MCF 10A (cell line): ENCODE measurements around the gene FGD4. TPM values are rescaled to one million over a fixed set of nuclear protein-coding genes. Genes with fewer than 3 reads are reported as not detected.

Experiments used
- BruUV-seq: library from RNA; stranded (reverse); fragments of 400-500 nt; replicated peaks from 2 replicates; lab custom pipeline; 2021; lab: Mats Ljungman, UMichigan
- CTCF ChIA-PET: fragments of 300-600 bp; sonication (Branson Sonifier 250); formaldehyde crosslinking; extraction: SDS; loops from one replicate; lab custom pipeline; 2021; ENCODE audit warnings: antibody characterized with exemption, inconsistent platforms; lab: Yijun Ruan, JAX
- POLR2A ChIA-PET: fragments of 300-600, 350-650 bp; sonication (Branson Sonifier 250); formaldehyde crosslinking; extraction: SDS; loops from one replicate; lab custom pipeline; 2020; ENCODE audit warnings: antibody characterized with exemption, inconsistent platforms; lab: Yijun Ruan, JAX
- DNase-seq: peaks from one replicate; pipeline ENCODE4 v3.0.0-alpha.2; 2018; ENCODE audit not compliant: unreplicated experiment
- H3K27ac Mint-ChIP-seq: one replicate; pipeline ENCODE4 v1.8.0; 2022; ENCODE audit warnings: mild to moderate bottlenecking, low read depth, mixed read lengths; ENCODE audit not compliant: unreplicated experiment
- H3K27me3 Mint-ChIP-seq: one replicate; pipeline ENCODE4 v1.8.0; 2022; ENCODE audit warnings: mixed read lengths; ENCODE audit not compliant: insufficient read depth, unreplicated experiment
- H3K36me3 Mint-ChIP-seq: one replicate; pipeline ENCODE4 v1.8.0; 2022; ENCODE audit warnings: mild to moderate bottlenecking, moderate library complexity, mixed read lengths; ENCODE audit not compliant: insufficient read depth, unreplicated experiment
- H3K4me1 Mint-ChIP-seq: one replicate; pipeline ENCODE4 v1.8.0; 2022; ENCODE audit warnings: mixed read lengths; ENCODE audit not compliant: insufficient read depth, unreplicated experiment
- H3K4me3 Mint-ChIP-seq: one replicate; pipeline ENCODE4 v1.8.0; 2022; ENCODE audit warnings: mild to moderate bottlenecking, moderate library complexity, mixed read lengths; ENCODE audit not compliant: unreplicated experiment
- H3K9me3 Mint-ChIP-seq: one replicate; pipeline ENCODE4 v1.8.0; 2022; ENCODE audit warnings: mixed read lengths; ENCODE audit not compliant: unreplicated experiment
- CTCF ChIP-seq: fragments of 200-600 bp; IDR thresholded peaks from one replicate; pipeline ENCODE4 v1.8.0; 2022; ENCODE audit warnings: antibody characterized with exemption, mild to moderate bottlenecking; ENCODE audit not compliant: unreplicated experiment
- intact Hi-C: fragments of 100-400 bp; cut with micrococcal nuclease; formaldehyde crosslinking; loops from 2 replicates; pipeline ENCODE4 v1.14.1; 2022
- total RNA-seq: library from RNA; stranded (reverse); gene quantifications from 2 replicates; pipeline ENCODE4 v1.2.3, GENCODE V29; 2022

Gene FGD4
- total RNA-seq, 1 experiment from 2014 or later = 34.7 TPM

GRCh38 chr12:32598688-32599087 lies 199.3 kb downstream of the FGD4 start:
- CTCF ChIA-PET = interaction anchor here (0.5 to 1.2 kb wide), 2 partner anchors 143 to 233 kb away, joined by 3 read pairs; no protein-coding TSS in a partner anchor

DNA sequence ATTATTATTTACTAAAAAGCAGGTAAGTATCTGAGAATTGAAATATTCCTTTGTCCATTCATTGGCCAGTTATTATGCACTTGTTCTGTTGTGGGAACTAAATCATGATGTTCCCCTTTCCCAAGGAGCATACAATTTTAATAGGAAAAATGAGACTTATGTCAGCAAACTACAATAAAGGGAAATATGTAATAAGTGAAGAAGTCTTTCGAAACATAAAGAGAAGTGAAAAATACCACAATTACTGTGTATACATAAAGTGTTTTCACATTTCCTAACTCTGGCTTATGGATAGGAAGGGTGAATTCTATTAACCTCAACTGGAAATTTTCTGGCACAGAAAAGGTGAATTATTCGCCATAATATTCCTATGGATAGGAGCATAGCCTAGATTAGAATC lies 201.3 kb downstream of the FGD4 start:
- no peaks in the 10 kb centered on the region for H3K27me3 Mint-ChIP-seq
- BruUV-seq = no TSS peak
- no peak overlapping the region for H3K27ac Mint-ChIP-seq
- peaks cover 16% of the 10 kb centered on the region for H3K4me1 Mint-ChIP-seq
- peaks cover 87% of the 10 kb centered on the region for H3K36me3 Mint-ChIP-seq
- intact Hi-C loops = no loop called here
- CTCF ChIA-PET = interaction anchor here (1.1 kb wide), 1 partner anchor 118 kb away, joined by 4 read pairs; no protein-coding TSS in a partner anchor
- TF ChIP-seq CTCF = no peak
- POLR2A ChIA-PET = no interaction called here
- no peak overlapping the region for H3K4me3 Mint-ChIP-seq
- DNase-seq = no peak
- H3K9me3 Mint-ChIP-seq = no peaks in the 10 kb centered on the region

More at GRCh38 chr12:32598688-32599087, 199.3 kb downstream of the FGD4 start:
- Mint-ChIP-seq H3K36me3 (peaks cover 84% of the 10 kb centered on the region), H3K27ac (peak overlapping the region; percentile 19), H3K4me3 (no peak overlapping the region), H3K4me1 (peaks cover 1% of the 10 kb centered on the region), H3K9me3 (no peaks in the 10 kb centered on the region), H3K27me3 (no peaks in the 10 kb centered on the region)
- POLR2A ChIA-PET = interaction anchor here (0.6 to 1.0 kb wide), 2 partner anchors 34 to 73 kb away, joined by 3 read pairs; no protein-coding TSS in a partner anchor
- no peak for TF ChIP-seq CTCF
- no peak for DNase-seq
- no TSS peak for BruUV-seq
- intact Hi-C loops = no loop called here

DNA sequence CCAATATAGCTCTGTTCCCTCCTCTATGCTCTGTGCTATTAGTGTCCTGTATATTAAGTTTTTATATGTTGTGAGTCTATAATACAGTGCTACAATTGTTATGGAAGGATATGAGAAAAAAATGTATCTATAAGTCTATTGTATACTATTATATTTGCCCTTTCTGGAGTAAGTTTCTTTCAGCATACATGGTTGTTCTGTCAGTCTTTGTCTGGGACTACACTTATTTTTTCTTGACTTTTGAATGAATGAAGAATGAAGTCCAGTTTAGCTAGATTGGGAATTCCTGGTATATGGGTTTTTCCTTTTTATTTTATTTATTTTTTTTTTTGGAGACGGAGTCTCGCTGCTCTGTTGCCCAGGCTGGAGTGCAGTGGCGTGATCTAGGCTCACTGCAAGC lies 203.7 kb downstream of the FGD4 start:
- Mint-ChIP-seq H3K4me3 (no peak overlapping the region), H3K27ac (no peak overlapping the region), H3K4me1 (peaks cover 16% of the 10 kb centered on the region), H3K9me3 (no peaks in the 10 kb centered on the region), H3K27me3 (no peaks in the 10 kb centered on the region), H3K36me3 (peaks cover 83% of the 10 kb centered on the region)
- intact Hi-C loops = no loop called here
- BruUV-seq = no TSS peak
- TF ChIP-seq CTCF = no peak
- ChIA-PET POLR2A (no interaction called here), CTCF (interaction anchor here (0.6 kb wide), 1 partner anchor 950 kb away, joined by 4 read pairs; no protein-coding TSS in a partner anchor)
- DNase-seq = no peak

DNA sequence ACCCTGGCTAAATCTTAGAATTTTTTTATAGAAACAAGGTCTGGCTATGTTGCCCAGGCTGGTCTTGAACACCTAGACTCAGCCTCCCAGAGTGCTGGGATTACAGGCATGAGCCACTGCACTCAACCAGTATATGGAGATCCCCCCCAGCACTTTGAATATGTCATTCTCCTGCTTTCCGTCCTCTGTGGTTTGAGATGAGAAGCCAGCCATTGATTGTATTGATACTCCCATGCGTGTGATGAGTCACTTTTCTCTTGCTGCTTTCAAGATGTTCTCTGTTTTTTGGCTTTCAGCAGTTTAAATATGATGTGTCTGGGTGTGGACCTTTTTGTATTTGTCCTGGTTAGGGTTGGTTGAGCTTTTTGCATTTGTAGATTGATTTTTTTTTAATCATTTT lies 204.5 kb downstream of the FGD4 start:
- Mint-ChIP-seq H3K4me1 (peaks cover 16% of the 10 kb centered on the region), H3K27ac (peak overlapping the region; percentile 66), H3K4me3 (no peak overlapping the region), H3K27me3 (no peaks in the 10 kb centered on the region), H3K9me3 (no peaks in the 10 kb centered on the region), H3K36me3 (peaks cover 80% of the 10 kb centered on the region)
- TF ChIP-seq CTCF = no peak
- DNase-seq = peak; percentile 3
- BruUV-seq = no TSS peak
- intact Hi-C loops = no loop called here
- ChIA-PET POLR2A (no interaction called here), CTCF (interaction anchor here (0.7 to 1.8 kb wide), 4 partner anchors 14 to 240 kb away, joined by 3 to 5 read pairs (median 4); no protein-coding TSS in a partner anchor)
